Measurements from ENCODE around the gene CTIF. TPM values are rescaled to one million over a fixed set of nuclear protein-coding genes. Genes with fewer than 3 reads are reported as not detected.

The CTIF gene
- total RNA-seq, 2 experiments from 2014 or later = 3.2 to 3.5 TPM

- H3K9me3 Mint-ChIP-seq = no peaks in the 10 kb centered on the region
- no peak overlapping the region for H3K4me3 Mint-ChIP-seq
- DNase-seq (no peak), ATAC-seq (no peak)
- H3K36me3 Mint-ChIP-seq (ENCODE audit: low read depth) = no peaks in the 10 kb centered on the region
- H3K4me1 Mint-ChIP-seq (ENCODE audit: low read depth) = no peaks in the 10 kb centered on the region
- POLR2A ChIA-PET = interaction anchor here (0.7 kb wide), 1 partner anchor 18 kb away, joined by 4 read pairs; no protein-coding TSS in a partner anchor
- CTCF ChIA-PET = no interaction called here
- intact Hi-C loops (cut with micrococcal nuclease) = no loop called here
- H3K27me3 Mint-ChIP-seq = no peaks in the 10 kb centered on the region
- no peak for TF ChIP-seq CTCF (IDR thresholded peaks at IDR 0.05)
- no peak overlapping the region for H3K27ac Mint-ChIP-seq
These were observed 205.1 kb downstream of the CTIF start for GRCh38 chr18:48743886-48744285.

- no peak overlapping the region for H3K4me3 Mint-ChIP-seq
- no peaks in the 10 kb centered on the region for H3K4me1 Mint-ChIP-seq (ENCODE audit: low read depth)
- H3K36me3 Mint-ChIP-seq (ENCODE audit: low read depth) = no peaks in the 10 kb centered on the region
- no peak for ATAC-seq
- intact Hi-C loops (cut with micrococcal nuclease) = no loop called here
- no peak for TF ChIP-seq CTCF (IDR thresholded peaks at IDR 0.05)
- no peaks in the 10 kb centered on the region for H3K27me3 Mint-ChIP-seq
- ChIA-PET CTCF (no interaction called here), POLR2A (no interaction called here)
- DNase-seq = no peak
- no peak overlapping the region for H3K27ac Mint-ChIP-seq
- no peaks in the 10 kb centered on the region for H3K9me3 Mint-ChIP-seq
These were observed 206.5 kb downstream of the CTIF start for GRCh38 chr18:48745293-48745692.

- CTCF ChIA-PET = no interaction called here
- Mint-ChIP-seq H3K4me3 (no peak overlapping the region), H3K4me1 (ENCODE audit: low read depth) (no peaks in the 10 kb centered on the region), H3K27me3 (no peaks in the 10 kb centered on the region), H3K27ac (no peak overlapping the region), H3K36me3 (ENCODE audit: low read depth) (no peaks in the 10 kb centered on the region), H3K9me3 (no peaks in the 10 kb centered on the region)
- POLR2A ChIA-PET = no interaction called here
- no peak for ATAC-seq
- no peak for DNase-seq
- intact Hi-C loops (cut with micrococcal nuclease) = no loop called here
- TF ChIP-seq CTCF (IDR thresholded peaks at IDR 0.05) = no peak
These were observed 210.9 kb downstream of the CTIF start for GRCh38 chr18:48749768-48750167.

GRCh38 chr18:48750485-48751175, 211.8 kb downstream of the CTIF start:
- no peaks in the 10 kb centered on the region for H3K9me3 Mint-ChIP-seq
- POLR2A ChIA-PET = no interaction called here
- no peak overlapping the region for H3K27ac Mint-ChIP-seq
- intact Hi-C loops (cut with micrococcal nuclease) = no loop called here
- no peaks in the 10 kb centered on the region for H3K27me3 Mint-ChIP-seq
- DNase-seq (no peak), ATAC-seq (no peak)
- H3K4me1 Mint-ChIP-seq (ENCODE audit: low read depth) = peaks cover 3% of the 10 kb centered on the region
- H3K4me3 Mint-ChIP-seq = no peak overlapping the region
- CTCF ChIA-PET = no interaction called here
- no peaks in the 10 kb centered on the region for H3K36me3 Mint-ChIP-seq (ENCODE audit: low read depth)
- TF ChIP-seq CTCF (IDR thresholded peaks at IDR 0.05) = no peak

- Mint-ChIP-seq H3K4me3 (no peak overlapping the region), H3K27me3 (no peaks in the 10 kb centered on the region), H3K36me3 (ENCODE audit: low read depth) (no peaks in the 10 kb centered on the region), H3K9me3 (no peaks in the 10 kb centered on the region), H3K4me1 (ENCODE audit: low read depth) (peaks cover 3% of the 10 kb centered on the region), H3K27ac (no peak overlapping the region)
- ChIA-PET CTCF (interaction anchor here (1.5 kb wide), 1 partner anchor 498 kb away, joined by 3 read pairs; no protein-coding TSS in a partner anchor), POLR2A (no interaction called here)
- intact Hi-C loops (cut with micrococcal nuclease) = no loop called here
- DNase-seq (no peak), ATAC-seq (no peak)
- TF ChIP-seq CTCF (IDR thresholded peaks at IDR 0.05) = no peak
These were observed 213.1 kb downstream of the CTIF start for GRCh38 chr18:48751727-48752468.
